OCI-LY1 (cell line): ENCODE measurements around the gene SKA1.

ENCODE experiments used
- EZH2 ChIP-seq: fragments of 200-600 bp; sonication (generic), shearing (Covaris generic); IDR thresholded peaks from 2 replicates; pipeline ENCODE4 v1.8.0; 2017; ENCODE audit warnings: borderline replicate concordance, mixed run types, mild to moderate bottlenecking, antibody characterized with exemption, low read length, moderate library complexity, mixed read lengths
- TF ChIP-seq, protein P1 (sequence below): fragments of 200-600 bp; sonication (generic), shearing (Covaris generic); IDR thresholded peaks from 2 replicates; pipeline ENCODE4 v1.5.1; 2017; ENCODE audit warnings: mild to moderate bottlenecking, antibody characterized with exemption, low read length, moderate library complexity, mixed read lengths

DNA sequence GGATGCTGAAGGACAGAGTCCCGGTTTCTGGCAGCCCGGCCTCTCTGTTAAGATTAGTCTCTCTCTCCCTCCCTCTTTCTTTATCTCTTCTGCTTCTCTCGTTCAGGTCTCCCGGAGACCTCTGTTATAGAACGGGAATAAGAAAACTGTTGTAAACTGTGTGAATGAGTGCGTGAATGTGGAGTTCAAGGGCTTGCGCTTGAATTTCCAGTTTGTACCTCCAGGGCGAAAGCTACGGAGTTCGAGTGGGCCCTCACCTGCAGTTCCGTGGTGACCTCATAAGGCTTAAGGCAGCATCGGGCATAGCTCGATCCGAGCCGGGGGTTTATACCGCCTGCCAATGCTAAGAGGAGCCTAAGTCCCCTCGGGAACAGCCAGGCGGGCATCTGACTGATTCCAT, 26.4 kb downstream of the SKA1 start:
- TF ChIP-seq, protein P1, sequence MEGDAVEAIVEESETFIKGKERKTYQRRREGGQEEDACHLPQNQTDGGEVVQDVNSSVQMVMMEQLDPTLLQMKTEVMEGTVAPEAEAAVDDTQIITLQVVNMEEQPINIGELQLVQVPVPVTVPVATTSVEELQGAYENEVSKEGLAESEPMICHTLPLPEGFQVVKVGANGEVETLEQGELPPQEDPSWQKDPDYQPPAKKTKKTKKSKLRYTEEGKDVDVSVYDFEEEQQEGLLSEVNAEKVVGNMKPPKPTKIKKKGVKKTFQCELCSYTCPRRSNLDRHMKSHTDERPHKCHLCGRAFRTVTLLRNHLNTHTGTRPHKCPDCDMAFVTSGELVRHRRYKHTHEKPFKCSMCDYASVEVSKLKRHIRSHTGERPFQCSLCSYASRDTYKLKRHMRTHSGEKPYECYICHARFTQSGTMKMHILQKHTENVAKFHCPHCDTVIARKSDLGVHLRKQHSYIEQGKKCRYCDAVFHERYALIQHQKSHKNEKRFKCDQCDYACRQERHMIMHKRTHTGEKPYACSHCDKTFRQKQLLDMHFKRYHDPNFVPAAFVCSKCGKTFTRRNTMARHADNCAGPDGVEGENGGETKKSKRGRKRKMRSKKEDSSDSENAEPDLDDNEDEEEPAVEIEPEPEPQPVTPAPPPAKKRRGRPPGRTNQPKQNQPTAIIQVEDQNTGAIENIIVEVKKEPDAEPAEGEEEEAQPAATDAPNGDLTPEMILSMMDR, result no peak
- TF ChIP-seq EZH2, result no peak
